Esophagus (tissue), 2 donors: ENCODE results near the gene ACVR1. TPM values are rescaled to one million over a fixed set of nuclear protein-coding genes. Genes with fewer than 3 reads are reported as not detected.
"Not testable (repeated sequence)": the region's sequence is repeated elsewhere in the genome, so short reads cannot be mapped to it uniquely, and the experiment has no call there.

Experiments used
- H3K27ac ChIP-seq, 2 donors: one replicate each; pipeline ENCODE4 v1.5.1; 2013; ENCODE audit warnings: low read depth in 2 of 2, mild to moderate bottlenecking in 2 of 2, inconsistent platforms in 1 of 2, low read length in 1 of 2, moderate library complexity in 1 of 2
- H3K27me3 ChIP-seq, 2 donors: one replicate each; pipeline ENCODE4 v1.6.1; 2013; ENCODE audit warnings: low read length in 2 of 2, control low read depth in 1 of 2, mild to moderate bottlenecking in 1 of 2; ENCODE audit not compliant: insufficient read depth in 2 of 2, control insufficient read depth in 1 of 2
- H3K36me3 ChIP-seq, 2 donors: one replicate each; pipeline ENCODE4 v1.6.1; 2013; ENCODE audit warnings: low read length in 1 of 2; ENCODE audit not compliant: control insufficient read depth in 2 of 2, insufficient read depth in 2 of 2
- H3K4me1 ChIP-seq, 2 donors: one replicate each; pipeline ENCODE4 v1.6.1; 2013; ENCODE audit warnings: low read length in 1 of 2; ENCODE audit not compliant: control insufficient read depth in 2 of 2, insufficient read depth in 2 of 2
- H3K4me3 ChIP-seq, 2 donors: one replicate each; pipeline ENCODE4 v1.5.1; 2013; ENCODE audit warnings: low read length in 2 of 2, mild to moderate bottlenecking in 2 of 2, low read depth in 1 of 2, moderate library complexity in 1 of 2
- H3K9me3 ChIP-seq, 2 donors: one replicate each; pipeline ENCODE4 v1.6.1; 2013; ENCODE audit warnings: mild to moderate bottlenecking in 2 of 2, low read depth in 1 of 2, low read length in 1 of 2, moderate library complexity in 1 of 2; ENCODE audit not compliant: control insufficient read depth in 2 of 2, insufficient read depth in 1 of 2
- WGBS, 2 donors: extraction: QIAGEN DNeasy Blood & Tissue Kit; methylation state at CpG; one replicate each; pipeline ENCODE4 v1.1.7; 2013; 5-methylcytosine and 5-hydroxymethylcytosine counted together
- polyA plus RNA-seq, 2 donors: library from polyadenylated mRNA; stranded (reverse); fragments of 200-250 nt; gene quantifications; one replicate each; pipeline ENCODE4 v1.2.3, GENCODE V29; 2013
- donor health status: healthy with polysubstance abuse.
- donor health status: Bipolar disorder and iron deficiency.

Gene ACVR1
- polyA plus RNA-seq, 2 donors = 1.8 to 5.9 TPM

DNA sequence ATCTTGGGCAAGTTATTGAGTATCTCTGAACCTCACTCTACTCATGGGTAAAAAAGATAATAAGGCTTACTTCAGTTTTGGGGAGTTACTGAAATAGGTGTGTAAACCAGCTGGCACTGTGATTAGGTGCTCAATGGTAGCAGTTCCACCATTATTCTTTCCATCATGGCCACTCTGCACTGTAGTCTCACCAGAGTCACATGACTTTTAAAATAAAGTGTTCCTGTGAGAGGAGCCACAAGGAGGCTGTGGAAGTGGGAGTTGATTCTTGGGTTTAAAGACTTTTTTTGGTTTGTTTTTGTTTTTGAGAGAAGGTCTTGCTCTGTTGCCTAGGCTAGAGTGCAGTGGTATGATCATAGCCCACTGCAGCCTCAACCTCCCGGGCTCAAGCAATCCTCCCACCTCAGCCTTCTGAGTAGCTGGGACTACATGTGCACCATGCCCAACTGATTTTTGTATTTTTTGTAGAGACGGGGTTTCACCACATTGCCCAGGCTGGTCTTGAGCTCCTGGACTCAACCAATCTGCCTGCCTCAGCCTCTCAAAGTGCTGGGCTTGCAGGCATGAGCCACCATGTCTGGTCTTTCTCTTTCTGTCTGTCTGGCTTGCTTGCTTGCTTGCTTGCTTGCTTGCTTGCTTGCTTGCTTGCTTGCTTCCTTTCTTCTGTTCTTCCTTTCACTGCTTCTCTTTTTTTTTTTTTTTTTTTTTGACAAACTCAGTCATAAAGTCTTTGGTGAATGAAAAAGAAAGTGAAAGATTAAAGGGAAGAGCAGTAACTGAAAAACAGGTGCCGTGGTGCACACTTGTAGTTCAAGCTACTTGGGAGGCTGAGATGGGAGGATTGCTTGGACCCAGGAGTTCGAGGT lies 21.2 kb upstream of the ACVR1 start:
- Histone ChIP-seq H3K4me1 (no peaks in the 10 kb centered on the region), H3K9me3 (no peaks in the 10 kb centered on the region), H3K27ac (no peak overlapping the region), H3K27me3 (no peaks in the 10 kb centered on the region), H3K4me3 (no peak overlapping the region), H3K36me3 (no peaks in the 10 kb centered on the region)
- WGBS, 2 donors = 66 to 74% methylated on average over 4 of the region's 4 CpGs

- Histone ChIP-seq H3K36me3 (no peaks in the 10 kb centered on the region), H3K4me3 (no peak overlapping the region)
Measured at GRCh38 chr2:157895531-157895930, 19.4 kb upstream of the ACVR1 start.

GRCh38 chr2:157894694-157895435 lies 18.7 kb upstream of the ACVR1 start:
- no peaks in the 10 kb centered on the region for H3K36me3 ChIP-seq
- WGBS, 2 donors = 86 to 87% methylated on average over 12 of the region's 12 CpGs
- no peak overlapping the region for H3K27ac ChIP-seq
- H3K9me3 ChIP-seq = no peaks in the 10 kb centered on the region
- H3K4me1 ChIP-seq = no peaks in the 10 kb centered on the region
- H3K27me3 ChIP-seq = no peaks in the 10 kb centered on the region
- no peak overlapping the region for H3K4me3 ChIP-seq

More at GRCh38 chr2:157895531-157895930, 19.4 kb upstream of the ACVR1 start:
- H3K27me3 ChIP-seq = no peaks in the 10 kb centered on the region
- no peaks in the 10 kb centered on the region for H3K9me3 ChIP-seq
- H3K27ac ChIP-seq = no peak overlapping the region
- 87 to 88% methylated on average over 2 of the region's 2 CpGs for WGBS, 2 donors
- no peaks in the 10 kb centered on the region for H3K4me1 ChIP-seq

- H3K36me3 ChIP-seq = no peaks in the 10 kb centered on the region
- H3K4me1 ChIP-seq = no peaks in the 10 kb centered on the region
- no peak overlapping the region for H3K27ac ChIP-seq
- H3K9me3 ChIP-seq = no peaks in the 10 kb centered on the region
- H3K4me3 ChIP-seq = no peak overlapping the region
- H3K27me3 ChIP-seq = no peaks in the 10 kb centered on the region
- WGBS, 2 donors = 86 to 93% methylated on average over 4 of the region's 4 CpGs
Measured at GRCh38 chr2:157893611-157894010, 17.5 kb upstream of the ACVR1 start.

DNA sequence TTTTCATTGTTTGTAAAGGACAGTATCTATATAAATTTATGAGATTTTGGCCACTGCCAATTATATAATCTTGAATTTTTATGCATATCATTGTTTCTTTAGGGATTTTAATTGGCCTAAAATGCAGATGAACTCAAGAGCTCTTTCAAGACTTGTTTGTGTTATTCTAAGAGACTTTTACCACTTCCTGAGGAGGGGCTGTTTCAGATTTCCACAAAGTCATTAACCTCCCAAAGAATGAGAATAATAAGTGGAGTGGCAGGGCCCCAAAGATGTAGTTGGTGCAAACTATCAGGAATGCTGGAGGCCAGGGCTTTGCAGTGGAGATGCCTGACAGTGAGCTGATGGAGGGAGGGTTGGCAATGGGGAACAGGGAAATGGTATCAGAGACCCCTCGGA lies 15.5 kb upstream of the ACVR1 start:
- Histone ChIP-seq H3K27ac (no peak overlapping the region), H3K4me3 (no peak overlapping the region), H3K27me3 (no peaks in the 10 kb centered on the region), H3K36me3 (no peaks in the 10 kb centered on the region), H3K9me3 (no peaks in the 10 kb centered on the region), H3K4me1 (no peaks in the 10 kb centered on the region)
- WGBS, 2 donors = 85 to 96% methylated on average over 1 of the region's 1 CpG

DNA sequence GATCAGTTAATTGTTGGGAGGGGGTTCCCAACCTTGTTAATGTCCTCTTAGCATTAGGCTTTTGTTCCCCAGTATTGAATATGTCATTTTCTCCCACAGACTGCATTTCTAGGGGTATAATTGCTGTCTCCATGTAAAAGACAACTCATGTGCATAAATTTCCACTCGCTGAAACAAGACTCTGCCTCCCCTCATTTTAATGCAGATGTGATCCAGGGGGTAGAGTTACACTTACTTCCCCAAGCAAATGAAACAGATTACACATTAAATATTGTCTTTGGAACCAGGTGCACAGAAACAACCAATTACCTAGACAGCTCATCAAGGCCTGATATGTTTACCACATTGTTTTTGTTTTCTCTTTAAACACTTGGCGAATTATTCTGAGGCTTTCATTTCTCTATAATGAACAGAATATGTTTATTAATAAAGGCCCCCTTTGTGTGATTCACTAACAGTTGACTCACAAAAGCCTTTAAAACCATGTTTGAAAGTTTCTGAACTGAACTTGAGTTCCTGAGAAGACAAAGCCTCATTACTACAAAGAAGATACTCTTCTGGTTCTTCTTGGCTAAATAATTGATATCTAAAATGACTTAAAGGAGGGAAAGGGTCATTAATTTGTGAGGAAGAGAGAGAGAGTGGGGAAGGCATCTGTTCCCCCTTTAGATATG lies 15.0 kb upstream of the ACVR1 start:
- H3K9me3 ChIP-seq = no peaks in the 10 kb centered on the region
- no peaks in the 10 kb centered on the region for H3K4me1 ChIP-seq
- 81 to 92% methylated on average over 2 of the region's 2 CpGs for WGBS, 2 donors
- H3K36me3 ChIP-seq = no peaks in the 10 kb centered on the region
- H3K27ac ChIP-seq = no peak overlapping the region
- no peak overlapping the region for H3K4me3 ChIP-seq
- no peaks in the 10 kb centered on the region for H3K27me3 ChIP-seq

- H3K4me1 ChIP-seq = no peaks in the 10 kb centered on the region
- H3K27me3 ChIP-seq = no peaks in the 10 kb centered on the region
- 72 to 78% methylated on average over 3 of the region's 3 CpGs for WGBS, 2 donors
- no peaks in the 10 kb centered on the region for H3K9me3 ChIP-seq
- no peak overlapping the region for H3K4me3 ChIP-seq
- no peaks in the 10 kb centered on the region for H3K36me3 ChIP-seq
- no peak overlapping the region for H3K27ac ChIP-seq
Measured at GRCh38 chr2:157887946-157888345, 11.8 kb upstream of the ACVR1 start.

GRCh38 chr2:157884533-157884932 lies 8.4 kb upstream of the ACVR1 start:
- not testable (repeated sequence) for H3K4me3 ChIP-seq, H3K9me3 ChIP-seq, H3K27me3 ChIP-seq, H3K27ac ChIP-seq, H3K36me3 ChIP-seq, H3K4me1 ChIP-seq
- 76 to 80% methylated on average over 5 of the region's 5 CpGs for WGBS, 2 donors

GRCh38 chr2:157880927-157881326 lies 4.8 kb upstream of the ACVR1 start:
- H3K4me1 ChIP-seq = peaks cover 0 to 5% of the 10 kb centered on the region in 2 donors
- H3K36me3 ChIP-seq = no peaks in the 10 kb centered on the region
- no peak overlapping the region for H3K27ac ChIP-seq
- no peaks in the 10 kb centered on the region for H3K27me3 ChIP-seq
- 45 to 48% methylated on average over 3 of the region's 3 CpGs for WGBS, 2 donors
- no peak overlapping the region for H3K4me3 ChIP-seq
- H3K9me3 ChIP-seq = no peaks in the 10 kb centered on the region
